ENCODE results near the gene ASPHD2.

- TF ChIP-seq CTCF (IDR thresholded peaks at IDR 0.05; ENCODE audit: low read depth, low read length, poor library complexity, severe bottlenecking) (no peak), EZH2phosphoT487 (IDR thresholded peaks at IDR 0.05; ENCODE audit: borderline replicate concordance, low read length) (no peak)
Measured at GRCh38 chr22:26480611-26480932, 51.5 kb downstream of the ASPHD2 start.

Measured in DOHH2 (cell line).